ENCODE data around the gene TRMT10B. TPM values are rescaled to one million over a fixed set of nuclear protein-coding genes. Genes with fewer than 3 reads are reported as not detected.
"Not testable (repeated sequence)": the region's sequence is repeated elsewhere in the genome, so short reads cannot be mapped to it uniquely, and the experiment has no call there.

The TRMT10B gene
- total and polyA plus RNA-seq, 2 experiments from 2014 or later: 1.5 to 6.0 TPM

- 54 to 55% methylated on average over 6 of the region's 6 CpGs for WGBS, 2 experiments (ENCODE audit: low coverage in 1 of 2, low lambda C conversion rate in 2 of 2, missing lambda C conversion rate in 2 of 2)
Observed at GRCh38 chr9:37751186-37751585, 2.4 kb upstream of the TRMT10B start.

GRCh38 chr9:37751704-37752103 is 1.9 kb upstream of the TRMT10B start:
- H3K9ac ChIP-seq; H3F3A ChIP-seq (ENCODE audit: insufficient read depth); H3K27ac ChIP-seq; H4K20me1 ChIP-seq (ENCODE audit: insufficient read depth); H3K4me2 ChIP-seq (ENCODE audit: unreplicated experiment); DNase-seq; in situ Hi-C loops (cut with MboI); H3K27me3 ChIP-seq (replicated peaks; ENCODE audit: insufficient read depth); H3K9me2 ChIP-seq (ENCODE audit: insufficient read depth); H3K4me1 ChIP-seq (ENCODE audit: insufficient read depth); H3K4me3 ChIP-seq; H3K9me3 ChIP-seq (ENCODE audit: low read depth); H2AFZ ChIP-seq; H3K36me3 ChIP-seq (ENCODE audit: low read depth): not testable (repeated sequence)
- H3K79me2 ChIP-seq (ENCODE audit: insufficient read depth): peaks cover 25% of the 10 kb centered on the region
- 82 to 87% methylated on average over 14 to 15 of the region's 30 CpGs for WGBS, 2 experiments (ENCODE audit: low coverage in 1 of 2, low lambda C conversion rate in 2 of 2, missing lambda C conversion rate in 2 of 2)

More at GRCh38 chr9:37751186-37751585, 2.4 kb upstream of the TRMT10B start:
- H3F3A ChIP-seq (ENCODE audit: insufficient read depth): 0 out of 2 replicates have a peak, but pooled peaks cover 9% of the 10 kb centered on the region
- no peak overlapping the region for H3K9ac ChIP-seq
- peaks cover 23% of the 10 kb centered on the region for H3K79me2 ChIP-seq (ENCODE audit: insufficient read depth)
- H3K27ac ChIP-seq: no peak overlapping the region
- H3K4me3 ChIP-seq: no peak overlapping the region
- H2AFZ ChIP-seq: no peak overlapping the region
- no peaks in the 10 kb centered on the region for H4K20me1 ChIP-seq (ENCODE audit: insufficient read depth)
- H3K9me2 ChIP-seq (ENCODE audit: insufficient read depth): no peaks in the 10 kb centered on the region
- H3K4me1 ChIP-seq (ENCODE audit: insufficient read depth): no peaks in the 10 kb centered on the region
- no peak for TF ChIP-seq EZH2phosphoT487 (IDR thresholded peaks at IDR 0.05; ENCODE audit: insufficient read depth, low read depth)
- H3K36me3 ChIP-seq (ENCODE audit: low read depth): no peaks in the 10 kb centered on the region
- H3K9me3 ChIP-seq (ENCODE audit: low read depth): no peaks in the 10 kb centered on the region
- H3K27me3 ChIP-seq (replicated peaks; ENCODE audit: insufficient read depth): no peaks in the 10 kb centered on the region
- no peak overlapping the region for H3K4me2 ChIP-seq (ENCODE audit: unreplicated experiment)
- DNase-seq: no peak
- in situ Hi-C loops (cut with MboI): no loop called here

DNA sequence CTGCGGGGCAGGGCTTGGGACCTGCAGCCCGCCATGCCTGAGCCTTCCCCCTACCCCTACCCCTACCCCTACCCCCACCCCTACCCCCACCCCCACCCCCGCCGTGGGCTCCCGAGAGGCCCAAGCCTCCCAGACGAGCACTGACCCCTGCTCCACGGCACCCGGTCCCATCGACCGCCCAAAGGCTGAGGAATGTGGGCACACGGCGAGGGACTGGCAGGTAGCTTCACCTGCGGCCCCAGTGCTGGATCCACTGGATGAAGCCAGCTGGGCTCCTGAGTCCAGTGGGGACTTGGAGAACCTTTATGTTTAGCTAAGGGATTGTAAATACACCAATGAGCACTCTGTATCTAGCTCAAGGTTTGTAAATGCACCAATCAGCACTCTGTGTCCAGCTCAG is 1.5 kb upstream of the TRMT10B start:
- 86 to 88% methylated on average over 7 to 13 of the region's 13 CpGs for WGBS, 2 experiments (ENCODE audit: low coverage in 1 of 2, low lambda C conversion rate in 2 of 2, missing lambda C conversion rate in 2 of 2)
- in situ Hi-C loops (cut with MboI); H3K4me1 ChIP-seq (ENCODE audit: insufficient read depth): not testable (repeated sequence)

DNA sequence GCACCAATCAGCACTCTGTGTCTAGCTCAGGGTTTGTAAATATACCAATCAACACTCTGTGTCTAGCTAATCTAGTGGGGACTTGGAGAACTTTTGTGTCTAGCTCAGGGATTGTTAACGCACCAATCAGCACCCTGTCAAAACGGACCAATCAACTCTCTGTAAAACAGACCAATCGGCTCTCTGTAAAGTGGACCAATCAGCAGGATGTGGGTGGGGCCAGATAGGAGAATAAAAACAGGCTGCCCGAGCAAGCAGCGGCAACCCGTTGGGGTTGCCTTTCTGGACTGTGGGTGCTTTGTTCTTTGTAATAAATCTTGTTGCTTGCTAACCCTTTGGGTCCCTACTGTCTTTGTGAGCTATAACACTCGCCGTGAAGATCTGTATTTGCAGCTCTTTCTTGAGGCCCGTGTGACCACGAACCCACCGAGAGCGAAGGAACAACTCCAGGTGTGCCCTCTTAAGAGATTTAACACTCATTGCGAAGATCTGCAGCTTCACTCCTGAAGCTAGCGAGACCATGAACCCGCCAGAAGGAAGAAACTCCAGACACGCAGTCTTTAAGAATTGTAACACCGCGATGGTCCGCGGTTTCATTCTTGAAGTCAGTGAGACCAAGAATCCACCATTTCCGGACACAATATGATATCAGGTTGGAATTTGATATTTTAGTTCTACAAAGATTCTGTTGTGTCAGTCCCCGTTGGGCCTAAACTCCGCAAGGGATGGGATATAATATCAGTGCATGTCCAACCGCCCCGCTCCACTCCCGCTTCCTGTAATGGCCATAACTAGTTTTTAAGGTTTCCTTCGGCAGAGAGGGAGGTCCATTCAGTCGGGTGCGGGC is 740 bp upstream of the TRMT10B start:
- no peaks in the 10 kb centered on the region for H3K36me3 ChIP-seq (ENCODE audit: low read depth)
- no peak for DNase-seq
- peak overlapping the region; percentile 91 for H3K4me3 ChIP-seq
- no peaks in the 10 kb centered on the region for H4K20me1 ChIP-seq (ENCODE audit: insufficient read depth)
- no peaks in the 10 kb centered on the region for H3K9me3 ChIP-seq (ENCODE audit: low read depth)
- in situ Hi-C loops (cut with MboI): no loop called here
- H3F3A ChIP-seq (ENCODE audit: insufficient read depth): 0 out of 2 replicates have a peak, but pooled peaks cover 9% of the 10 kb centered on the region
- no peaks in the 10 kb centered on the region for H3K9me2 ChIP-seq (ENCODE audit: insufficient read depth)
- TF ChIP-seq EZH2phosphoT487 (IDR thresholded peaks at IDR 0.05; ENCODE audit: insufficient read depth, low read depth) (no peak), EZH2 (IDR thresholded peaks at IDR 0.05; ENCODE audit: insufficient read depth, poor library complexity, severe bottlenecking) (no peak)
- peak overlapping the region; percentile 90 for H2AFZ ChIP-seq
- WGBS, 2 experiments (ENCODE audit: low coverage in 1 of 2, low lambda C conversion rate in 2 of 2, missing lambda C conversion rate in 2 of 2): 86 to 87% methylated on average over 29 of the region's 29 CpGs
- H3K27me3 ChIP-seq (replicated peaks; ENCODE audit: insufficient read depth): no peaks in the 10 kb centered on the region
- H3K4me1 ChIP-seq (ENCODE audit: insufficient read depth): no peaks in the 10 kb centered on the region
- H3K79me2 ChIP-seq (ENCODE audit: insufficient read depth): peaks cover 25% of the 10 kb centered on the region
- no peak overlapping the region for H3K27ac ChIP-seq
- H3K9ac ChIP-seq: peak overlapping the region; percentile 86
- H3K4me2 ChIP-seq (ENCODE audit: unreplicated experiment): peak overlapping the region; percentile 94

More for the DNA sequence above, 1.5 kb upstream of the TRMT10B start:
- DNase-seq; H3K9me3 ChIP-seq (ENCODE audit: low read depth); H3K27ac ChIP-seq; H3K9me2 ChIP-seq (ENCODE audit: insufficient read depth); H4K20me1 ChIP-seq (ENCODE audit: insufficient read depth); H2AFZ ChIP-seq; H3K36me3 ChIP-seq (ENCODE audit: low read depth); H3K27me3 ChIP-seq (replicated peaks; ENCODE audit: insufficient read depth); H3K4me2 ChIP-seq (ENCODE audit: unreplicated experiment); H3F3A ChIP-seq (ENCODE audit: insufficient read depth); H3K4me3 ChIP-seq; H3K9ac ChIP-seq: not testable (repeated sequence)
- peaks cover 25% of the 10 kb centered on the region for H3K79me2 ChIP-seq (ENCODE audit: insufficient read depth)

DNA sequence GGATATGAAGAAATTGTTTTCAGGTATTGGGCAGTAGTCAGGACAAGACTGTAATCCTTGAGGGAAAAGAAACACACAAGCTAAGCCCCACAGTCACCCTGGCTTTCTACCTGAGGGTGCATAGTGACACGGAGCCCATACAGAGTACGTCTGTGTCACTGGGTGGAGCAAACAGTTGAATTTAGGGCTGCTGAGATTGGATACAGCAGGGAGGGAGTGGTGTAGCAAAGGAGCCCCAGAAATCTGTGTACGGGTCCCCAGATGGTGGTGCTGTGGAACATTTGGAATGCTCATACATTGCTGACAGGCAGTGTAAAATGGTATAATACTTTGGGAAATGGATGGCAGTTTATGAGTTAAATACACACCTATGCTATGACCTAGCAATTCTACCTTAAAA is 5.1 kb downstream of the TRMT10B start:
- WGBS, 2 experiments (ENCODE audit: low coverage in 1 of 2, low lambda C conversion rate in 2 of 2, missing lambda C conversion rate in 2 of 2): 69 to 73% methylated on average over 3 of the region's 3 CpGs
- Histone ChIP-seq H3K79me2 (ENCODE audit: insufficient read depth) (peaks cover 25% of the 10 kb centered on the region), H3K9me2 (ENCODE audit: insufficient read depth) (no peaks in the 10 kb centered on the region), H3K4me3 (no peak overlapping the region), H4K20me1 (ENCODE audit: insufficient read depth) (no peaks in the 10 kb centered on the region), H2AFZ (no peak overlapping the region), H3K4me1 (ENCODE audit: insufficient read depth) (peaks cover 17% of the 10 kb centered on the region), H3K27me3 (replicated peaks; ENCODE audit: insufficient read depth) (no peaks in the 10 kb centered on the region), H3K9me3 (ENCODE audit: low read depth) (no peaks in the 10 kb centered on the region), H3K9ac (no peak overlapping the region), H3K36me3 (ENCODE audit: low read depth) (no peaks in the 10 kb centered on the region), H3K4me2 (ENCODE audit: unreplicated experiment) (no peak overlapping the region), H3F3A (ENCODE audit: insufficient read depth) (peaks cover 25% of the 10 kb centered on the region), H3K27ac (no peak overlapping the region)
- in situ Hi-C loops (cut with MboI): no loop called here
- TF ChIP-seq EZH2 (IDR thresholded peaks at IDR 0.05; ENCODE audit: insufficient read depth, poor library complexity, severe bottlenecking) (no peak), EZH2phosphoT487 (IDR thresholded peaks at IDR 0.05; ENCODE audit: insufficient read depth, low read depth) (no peak)
- no peak for DNase-seq
